Measurements from ENCODE around the gene CYP2U1. TPM values are rescaled to one million over a fixed set of nuclear protein-coding genes. Genes with fewer than 3 reads are reported as not detected.

The CYP2U1 gene
- total RNA-seq, 1 donor from 2014 or later, result 7.8 TPM

- Mint-ChIP-seq H3K27me3 (no peaks in the 10 kb centered on the region), H3K4me1 (ENCODE audit: unreplicated experiment) (no peaks in the 10 kb centered on the region), H3K27ac (no peak overlapping the region), H3K36me3 (no peaks in the 10 kb centered on the region), H3K4me3 (no peak overlapping the region), H3K9me3 (no peaks in the 10 kb centered on the region)
- TF ChIP-seq, protein P1, sequence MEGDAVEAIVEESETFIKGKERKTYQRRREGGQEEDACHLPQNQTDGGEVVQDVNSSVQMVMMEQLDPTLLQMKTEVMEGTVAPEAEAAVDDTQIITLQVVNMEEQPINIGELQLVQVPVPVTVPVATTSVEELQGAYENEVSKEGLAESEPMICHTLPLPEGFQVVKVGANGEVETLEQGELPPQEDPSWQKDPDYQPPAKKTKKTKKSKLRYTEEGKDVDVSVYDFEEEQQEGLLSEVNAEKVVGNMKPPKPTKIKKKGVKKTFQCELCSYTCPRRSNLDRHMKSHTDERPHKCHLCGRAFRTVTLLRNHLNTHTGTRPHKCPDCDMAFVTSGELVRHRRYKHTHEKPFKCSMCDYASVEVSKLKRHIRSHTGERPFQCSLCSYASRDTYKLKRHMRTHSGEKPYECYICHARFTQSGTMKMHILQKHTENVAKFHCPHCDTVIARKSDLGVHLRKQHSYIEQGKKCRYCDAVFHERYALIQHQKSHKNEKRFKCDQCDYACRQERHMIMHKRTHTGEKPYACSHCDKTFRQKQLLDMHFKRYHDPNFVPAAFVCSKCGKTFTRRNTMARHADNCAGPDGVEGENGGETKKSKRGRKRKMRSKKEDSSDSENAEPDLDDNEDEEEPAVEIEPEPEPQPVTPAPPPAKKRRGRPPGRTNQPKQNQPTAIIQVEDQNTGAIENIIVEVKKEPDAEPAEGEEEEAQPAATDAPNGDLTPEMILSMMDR (conservative IDR thresholded peaks at IDR 0.05), result no peak
- no peak for DNase-seq (ENCODE audit: extremely low spot score, unreplicated experiment)
Observed at GRCh38 chr4:107977482-107977881, 46.1 kb downstream of the CYP2U1 start.

- H3K36me3 Mint-ChIP-seq, result no peaks in the 10 kb centered on the region
- no peak overlapping the region for H3K4me3 Mint-ChIP-seq
Observed at GRCh38 chr4:107977966-107978705, 46.8 kb downstream of the CYP2U1 start.

GRCh38 chr4:107978716-107979451 is 47.5 kb downstream of the CYP2U1 start:
- no peak overlapping the region for H3K27ac Mint-ChIP-seq
- no peaks in the 10 kb centered on the region for H3K36me3 Mint-ChIP-seq
- no peak overlapping the region for H3K4me3 Mint-ChIP-seq
- H3K4me1 Mint-ChIP-seq (ENCODE audit: unreplicated experiment), result no peaks in the 10 kb centered on the region
- no peaks in the 10 kb centered on the region for H3K27me3 Mint-ChIP-seq
- H3K9me3 Mint-ChIP-seq, result no peaks in the 10 kb centered on the region
- TF ChIP-seq, protein P1 (conservative IDR thresholded peaks at IDR 0.05), result no peak
- no peak for DNase-seq (ENCODE audit: extremely low spot score, unreplicated experiment)

More at GRCh38 chr4:107977966-107978705, 46.8 kb downstream of the CYP2U1 start:
- no peaks in the 10 kb centered on the region for H3K27me3 Mint-ChIP-seq
- TF ChIP-seq, protein P1 (conservative IDR thresholded peaks at IDR 0.05), result no peak
- no peaks in the 10 kb centered on the region for H3K4me1 Mint-ChIP-seq (ENCODE audit: unreplicated experiment)
- DNase-seq (ENCODE audit: extremely low spot score, unreplicated experiment), result no peak
- H3K27ac Mint-ChIP-seq, result no peak overlapping the region
- H3K9me3 Mint-ChIP-seq, result no peaks in the 10 kb centered on the region

- Mint-ChIP-seq H3K4me1 (ENCODE audit: unreplicated experiment) (peaks cover 17% of the 10 kb centered on the region), H3K4me3 (peak overlapping the region; percentile 27), H3K27ac (no peak overlapping the region), H3K36me3 (no peaks in the 10 kb centered on the region), H3K27me3 (peaks cover 2% of the 10 kb centered on the region), H3K9me3 (no peaks in the 10 kb centered on the region)
- TF ChIP-seq, protein P1 (conservative IDR thresholded peaks at IDR 0.05), result no peak
- DNase-seq (ENCODE audit: extremely low spot score, unreplicated experiment), result no peak
Observed at GRCh38 chr4:107987916-107988762, 56.8 kb downstream of the CYP2U1 start.

DNA sequence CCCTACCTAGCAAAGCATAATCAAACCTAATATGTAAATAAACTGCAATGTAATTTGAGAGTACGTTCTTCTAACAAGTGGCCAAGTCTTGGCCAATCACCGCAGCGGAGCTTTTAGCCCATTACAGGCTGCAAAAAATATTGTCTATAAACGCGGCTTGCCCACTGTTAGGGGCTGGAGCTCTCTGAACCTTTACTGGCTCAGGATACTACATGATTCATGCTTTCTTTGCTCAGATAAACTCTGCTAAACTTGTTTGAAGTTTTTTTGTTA is 57.4 kb downstream of the CYP2U1 start:
- H3K36me3 Mint-ChIP-seq, result no peaks in the 10 kb centered on the region
- H3K4me1 Mint-ChIP-seq (ENCODE audit: unreplicated experiment), result peaks cover 19% of the 10 kb centered on the region
- peaks cover 4% of the 10 kb centered on the region for H3K27me3 Mint-ChIP-seq
- DNase-seq (ENCODE audit: extremely low spot score, unreplicated experiment), result no peak
- H3K4me3 Mint-ChIP-seq, result no peak overlapping the region
- no peak overlapping the region for H3K27ac Mint-ChIP-seq
- H3K9me3 Mint-ChIP-seq, result no peaks in the 10 kb centered on the region
- TF ChIP-seq, protein P1 (conservative IDR thresholded peaks at IDR 0.05), result no peak
